ENCODE measurements around the gene MAGI2.

MAGI2 gene

GRCh38 chr7:79302293-79302692 is 151.2 kb downstream of the MAGI2 start:
- no peak for DNase-seq (ENCODE audit: low read depth)

DNA sequence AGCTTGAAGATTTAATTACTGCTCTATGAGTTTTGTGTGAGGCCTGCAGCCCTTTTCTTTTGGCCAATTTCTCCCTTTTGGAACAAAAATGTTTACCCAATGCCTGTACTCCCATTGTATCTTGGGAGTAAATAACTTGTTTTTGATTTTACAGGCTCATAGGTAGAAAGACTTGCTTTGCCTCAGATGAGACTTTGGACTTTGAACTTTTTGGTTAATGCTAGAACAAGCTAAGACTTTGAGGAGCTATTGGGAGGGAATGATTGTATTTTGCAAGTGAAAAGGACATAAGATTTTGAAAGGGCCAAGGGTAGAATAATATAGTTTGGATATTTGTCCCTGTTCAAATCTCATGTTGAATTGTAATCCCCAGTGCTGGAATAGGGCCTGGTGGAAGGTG is 152.0 kb downstream of the MAGI2 start:
- DNase-seq (ENCODE audit: low read depth) = no peak

DNA sequence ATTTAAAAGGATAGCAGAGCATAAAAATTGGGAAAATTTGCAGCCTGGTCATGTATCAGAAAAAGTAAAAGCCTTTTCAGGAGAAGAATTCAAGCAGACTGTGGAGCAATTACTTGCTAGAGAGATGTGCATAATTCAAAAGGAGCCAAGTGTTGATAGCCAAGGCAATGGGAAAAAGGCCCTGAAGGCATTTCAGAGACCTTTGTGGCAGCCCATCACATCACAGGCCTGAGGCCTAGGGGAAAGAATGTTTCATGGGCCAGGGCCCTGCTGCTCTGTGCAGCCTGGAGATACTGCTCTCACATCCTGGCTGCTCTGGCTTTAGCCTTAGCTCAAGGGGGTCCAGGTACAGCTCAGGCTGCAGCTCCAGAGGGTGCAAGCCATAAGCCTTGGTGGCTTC is 152.9 kb downstream of the MAGI2 start:
- no peak for DNase-seq (ENCODE audit: low read depth)

DNA sequence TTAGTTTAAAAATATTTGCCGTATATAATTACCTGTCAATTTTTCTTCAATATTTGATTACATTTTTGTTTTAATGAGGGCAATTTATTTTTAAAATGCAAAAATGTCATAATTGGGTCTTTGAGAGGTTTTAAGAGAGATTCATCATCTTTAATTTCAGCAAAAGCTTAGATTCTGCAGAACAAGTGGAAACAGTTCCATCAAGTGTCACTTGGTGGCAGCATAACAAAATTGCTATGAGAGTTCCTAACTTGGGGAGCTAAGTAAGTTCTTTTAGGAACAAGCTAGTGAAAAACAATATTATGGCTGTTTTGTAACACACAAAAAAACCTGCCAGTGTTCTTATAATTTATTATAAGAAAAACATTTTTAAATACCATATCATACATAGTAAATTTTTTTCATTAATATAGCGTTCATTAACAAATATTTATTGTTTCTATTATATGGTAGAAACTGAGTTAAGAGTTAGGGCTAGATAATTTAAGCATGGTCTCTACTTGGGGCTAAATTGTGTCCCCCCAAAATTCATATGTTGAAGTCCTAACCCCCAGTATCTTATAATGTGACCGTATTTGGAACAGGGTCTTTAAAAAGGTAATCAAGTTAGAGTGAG is 155.2 kb downstream of the MAGI2 start:
- no peak for DNase-seq (ENCODE audit: low read depth)

DNA sequence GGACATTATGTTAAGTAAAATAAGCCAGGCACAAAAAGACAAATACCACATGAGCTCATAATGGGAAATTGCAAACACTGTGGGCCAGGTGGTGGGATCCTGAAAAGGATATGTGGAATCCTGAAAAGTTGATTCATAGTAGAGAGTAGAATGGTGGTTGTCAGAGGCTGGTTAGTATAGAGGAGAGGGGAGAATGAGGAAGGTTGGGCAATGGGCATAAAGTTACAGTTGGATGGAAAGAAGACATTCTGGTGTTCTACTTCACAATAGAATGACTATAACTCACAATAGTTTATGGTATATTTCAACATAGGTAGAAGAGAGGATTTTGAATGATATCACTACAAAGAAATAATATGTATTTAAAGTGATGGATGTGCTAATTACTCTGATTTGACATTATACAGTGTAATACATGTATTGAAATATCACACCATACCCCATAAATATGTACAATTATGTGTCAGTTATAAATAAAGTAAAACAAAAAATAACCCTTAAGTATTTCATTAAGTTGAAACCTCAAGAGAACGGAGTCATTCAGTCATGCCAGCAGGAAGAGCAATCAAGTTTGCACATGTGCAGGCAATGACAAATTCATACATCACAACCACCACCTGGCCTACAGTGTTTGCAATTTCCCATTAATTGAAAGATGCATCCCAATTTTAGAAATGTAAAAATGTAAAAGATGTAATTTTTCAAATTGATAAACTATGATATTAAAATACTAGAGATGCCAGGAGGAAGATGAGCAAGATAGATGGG is 156.7 kb downstream of the MAGI2 start:
- no peak for DNase-seq (ENCODE audit: low read depth)

- DNase-seq (ENCODE audit: low read depth) = no peak
These were observed 159.8 kb downstream of the MAGI2 start for GRCh38 chr7:79293655-79294142.

DNA sequence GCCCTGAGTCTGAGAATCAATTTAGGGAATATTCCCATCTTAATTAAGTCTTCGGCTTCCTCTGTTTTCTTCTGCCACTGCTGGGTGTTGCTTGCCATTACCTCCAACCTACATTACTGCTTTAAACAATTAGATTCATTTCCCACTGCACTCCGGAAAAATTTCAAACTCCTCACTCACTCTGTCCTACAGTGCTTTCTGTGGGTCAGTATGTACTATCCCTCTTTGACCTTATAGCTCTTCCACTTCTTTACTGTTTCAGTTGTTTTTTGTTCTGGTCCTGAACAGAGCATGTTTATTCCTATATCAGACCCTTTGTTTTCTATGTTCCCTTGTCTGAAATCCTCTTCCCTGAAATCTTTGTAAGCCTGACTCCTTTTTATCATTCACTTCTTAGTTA is 160.6 kb downstream of the MAGI2 start:
- no peak for DNase-seq (ENCODE audit: low read depth)

DNA sequence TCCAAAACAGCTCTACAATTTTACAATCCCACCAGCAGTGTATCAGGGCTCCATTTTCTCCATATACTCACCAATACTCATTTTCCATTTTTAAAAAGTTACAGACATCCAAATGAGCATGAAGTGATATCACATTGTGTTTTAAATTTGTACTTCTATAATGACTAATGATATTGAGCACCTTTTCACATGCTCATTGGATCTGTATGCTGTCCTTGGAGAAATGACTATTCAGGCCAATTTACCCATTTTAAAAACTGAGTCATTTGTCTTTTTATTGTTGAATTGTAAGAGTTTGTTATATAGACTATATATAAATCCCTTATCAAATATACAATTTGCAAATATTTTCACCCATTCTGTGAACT is 162.0 kb downstream of the MAGI2 start:
- no peak for DNase-seq (ENCODE audit: low read depth)

DNA sequence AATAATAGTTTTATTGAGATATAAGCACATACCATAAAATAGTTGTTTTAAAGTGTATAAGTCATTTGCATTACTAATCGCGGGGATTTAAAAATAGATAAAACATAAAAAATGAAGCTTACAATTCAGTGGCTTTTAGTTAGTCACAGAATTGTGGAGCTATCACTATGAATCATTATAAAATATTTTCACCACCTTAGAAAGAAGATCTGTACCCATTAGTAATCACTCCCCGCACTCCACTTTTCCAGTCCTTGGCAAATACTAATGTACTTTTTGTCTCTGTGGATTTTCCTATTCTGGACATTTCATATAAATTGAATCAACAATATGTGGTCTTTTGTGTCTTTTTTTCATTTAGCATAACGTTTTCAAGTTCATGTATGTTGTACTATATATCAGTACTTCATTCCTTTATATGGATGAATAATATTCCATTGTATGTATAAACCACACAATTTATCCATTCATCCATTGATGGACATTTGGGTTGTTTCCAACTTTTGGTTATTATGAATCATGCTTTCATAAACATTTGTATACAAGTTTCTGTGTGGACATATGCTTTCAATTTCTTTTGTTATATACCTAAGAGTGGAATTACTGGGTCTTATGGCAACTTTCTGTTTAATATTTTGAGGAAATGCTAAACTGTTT is 162.5 kb downstream of the MAGI2 start:
- no peak for DNase-seq (ENCODE audit: low read depth)

- no peak for DNase-seq (ENCODE audit: low read depth)
These were observed 163.1 kb downstream of the MAGI2 start for GRCh38 chr7:79290398-79290797.

GRCh38 chr7:79288655-79289054 is 164.8 kb downstream of the MAGI2 start:
- DNase-seq (ENCODE audit: low read depth) = no peak

DNA sequence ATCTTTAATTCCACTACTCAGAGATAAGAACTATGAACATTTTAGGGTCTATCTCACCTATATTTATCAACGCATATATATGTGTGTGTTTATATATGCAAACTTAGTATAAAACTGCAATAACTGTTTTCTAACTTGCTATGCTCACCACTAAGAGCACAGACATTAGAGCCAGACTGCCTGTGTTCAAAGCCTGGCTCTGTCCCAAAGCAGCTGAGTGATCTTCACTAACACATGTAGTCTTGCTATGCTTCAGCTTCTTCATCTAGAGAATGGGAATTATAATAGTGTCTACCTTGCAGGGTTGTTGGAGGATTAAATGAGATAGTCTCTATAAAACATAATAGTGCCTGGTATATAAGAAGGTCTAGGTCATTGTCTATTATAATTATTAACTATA is 165.5 kb downstream of the MAGI2 start:
- no peak for DNase-seq (ENCODE audit: low read depth)

GRCh38 chr7:79286181-79286580 is 167.3 kb downstream of the MAGI2 start:
- DNase-seq (ENCODE audit: low read depth) = no peak

DNA sequence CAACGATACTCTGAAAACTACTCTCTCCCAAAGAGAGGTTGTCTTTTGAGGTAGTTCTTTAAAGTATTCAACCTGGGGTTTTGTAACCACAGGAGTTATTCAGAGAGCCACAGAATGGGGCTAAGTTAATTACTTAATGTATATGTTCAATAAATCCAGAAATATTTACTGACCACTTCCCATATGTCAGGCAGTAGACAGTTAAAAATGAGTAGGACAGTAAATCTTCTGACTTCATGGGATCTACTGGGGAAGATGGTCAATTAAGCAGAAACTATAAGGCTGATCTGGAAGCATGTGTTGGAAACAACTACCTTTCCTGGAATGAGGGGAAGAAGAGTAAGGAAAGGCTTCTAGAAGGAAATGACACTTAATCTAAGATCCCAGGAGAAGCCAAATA is 167.7 kb downstream of the MAGI2 start:
- DNase-seq (ENCODE audit: low read depth) = no peak

- DNase-seq (ENCODE audit: low read depth) = no peak
These were observed 169.3 kb downstream of the MAGI2 start for GRCh38 chr7:79284211-79284610.

GRCh38 chr7:79282882-79283602 is 170.4 kb downstream of the MAGI2 start:
- DNase-seq (ENCODE audit: low read depth) = no peak

GRCh38 chr7:79282070-79282694 is 171.3 kb downstream of the MAGI2 start:
- no peak for DNase-seq (ENCODE audit: low read depth)

GRCh38 chr7:79281426-79281825 is 172.0 kb downstream of the MAGI2 start:
- DNase-seq (ENCODE audit: low read depth) = no peak

- no peak for DNase-seq (ENCODE audit: low read depth)
These were observed 180.5 kb downstream of the MAGI2 start for GRCh38 chr7:79272938-79273337.

GRCh38 chr7:79272066-79272669 is 181.3 kb downstream of the MAGI2 start:
- no peak for DNase-seq (ENCODE audit: low read depth)

- no peak for DNase-seq (ENCODE audit: low read depth)
These were observed 184.7 kb downstream of the MAGI2 start for GRCh38 chr7:79268730-79269129.

- no peak for DNase-seq (ENCODE audit: low read depth)
These were observed 194.6 kb downstream of the MAGI2 start for GRCh38 chr7:79258826-79259225.
